ENCODE results near the gene SPAG16.
"Not testable (repeated sequence)": the region's sequence is repeated elsewhere in the genome, so short reads cannot be mapped to it uniquely, and the experiment has no call there.

SPAG16 gene

DNA sequence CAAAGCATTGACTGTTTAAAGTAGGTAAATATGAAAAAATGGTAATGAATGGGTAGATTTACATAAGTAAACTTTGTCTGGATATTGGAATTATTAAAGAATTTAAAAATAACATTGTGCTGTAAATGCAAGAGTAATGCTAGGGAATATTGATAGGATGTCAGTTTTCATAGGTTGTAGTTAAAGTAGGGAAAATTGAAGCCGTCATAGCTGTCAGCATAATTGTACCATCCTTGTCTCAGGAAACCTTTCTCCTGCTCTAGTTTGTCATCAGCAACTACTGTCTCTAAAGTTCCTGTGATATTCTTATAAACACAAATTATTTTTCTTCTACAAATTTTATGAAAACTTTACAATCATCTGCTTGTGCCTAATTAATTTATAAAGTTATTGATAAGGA lies 10.1 kb upstream of the SPAG16 start:
- DNase-seq = no peak

GRCh38 chr2:213275265-213275664 lies 9.0 kb upstream of the SPAG16 start:
- no peak for DNase-seq

DNA sequence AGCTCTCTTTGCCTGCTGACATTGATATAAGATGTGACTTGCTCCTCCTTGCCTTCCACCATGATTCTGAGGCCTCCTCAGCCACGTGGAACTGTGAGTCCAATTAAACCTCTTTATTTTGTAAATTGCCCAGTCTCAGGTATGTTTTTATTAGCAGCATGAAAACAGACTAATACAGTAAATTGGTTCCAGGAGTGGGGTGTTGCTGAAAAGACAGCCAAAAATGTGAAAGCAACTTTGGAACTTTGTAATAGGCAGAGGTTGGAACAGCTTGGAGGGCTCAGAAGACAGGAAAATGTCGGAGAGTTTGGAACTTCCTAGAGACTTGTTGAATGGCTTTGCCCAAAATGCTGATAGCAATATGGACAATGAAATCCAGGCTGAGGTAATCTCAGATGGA lies 7.1 kb upstream of the SPAG16 start:
- not testable (repeated sequence) for DNase-seq

DNA sequence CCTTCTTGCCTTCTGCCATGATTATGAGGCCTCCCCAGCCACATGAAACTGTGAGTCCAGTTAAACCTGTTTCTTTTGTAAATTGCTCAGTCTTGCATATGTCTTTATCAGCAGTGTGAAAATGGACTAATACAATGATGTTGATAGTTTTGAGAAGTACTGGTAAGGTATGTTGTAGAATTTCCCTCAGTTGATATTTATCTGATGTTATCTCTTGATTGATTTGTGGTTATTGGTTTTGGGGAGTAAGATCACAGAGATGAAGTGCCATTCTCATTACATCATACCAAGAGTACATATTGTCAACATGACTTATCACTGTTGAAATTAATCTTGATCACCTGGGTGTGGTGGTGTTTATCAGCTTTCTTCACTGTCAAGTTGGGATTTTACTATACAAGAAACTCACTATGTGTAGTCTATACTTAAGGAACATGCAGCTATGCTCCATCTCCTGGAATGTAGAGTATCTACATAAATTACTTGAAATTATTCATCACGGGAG lies 5.1 kb upstream of the SPAG16 start:
- no peak for DNase-seq

GRCh38 chr2:213279971-213280370 lies 4.3 kb upstream of the SPAG16 start:
- DNase-seq = no peak

DNA sequence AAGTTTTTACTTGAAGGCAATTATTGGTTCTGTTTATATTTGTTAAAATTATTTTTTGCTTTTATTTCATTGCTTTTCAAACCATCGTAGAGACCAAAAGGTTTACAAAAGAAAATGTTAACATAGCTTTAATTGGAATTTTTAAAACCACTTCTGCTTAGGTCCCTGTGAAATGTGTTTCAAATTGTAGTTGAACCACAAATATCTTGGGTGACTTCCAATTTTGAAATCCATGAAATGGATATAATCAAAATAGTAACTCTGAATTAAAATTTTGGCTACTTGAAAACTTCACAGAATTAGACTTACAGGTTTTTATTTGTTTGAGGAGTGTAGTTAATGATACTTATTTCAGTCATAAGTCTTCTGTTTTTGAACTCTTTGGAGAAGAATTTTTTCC lies 3.1 kb upstream of the SPAG16 start:
- DNase-seq = no peak

DNA sequence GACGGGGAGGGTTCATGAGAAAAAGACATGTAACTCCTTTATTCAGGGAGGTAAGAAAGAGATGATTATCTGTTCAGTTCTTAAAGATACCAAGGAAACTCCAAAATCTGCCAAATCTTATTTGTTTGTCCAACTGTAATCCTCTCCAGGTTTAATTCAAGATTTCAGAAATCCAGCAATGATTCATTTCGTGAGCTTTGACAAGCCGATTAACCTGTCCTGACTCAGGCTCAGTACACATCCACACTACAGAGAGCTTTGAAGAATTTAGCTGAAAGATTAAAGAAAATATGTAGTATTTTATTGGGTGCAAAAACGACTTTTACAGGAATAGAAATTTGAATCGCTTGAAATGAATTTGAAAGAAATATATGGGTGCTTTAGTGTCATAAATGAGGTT lies 1.1 kb downstream of the SPAG16 start:
- DNase-seq = peak; percentile 15

GRCh38 chr2:213286161-213286560 lies 1.9 kb downstream of the SPAG16 start:
- no peak for DNase-seq

DNA sequence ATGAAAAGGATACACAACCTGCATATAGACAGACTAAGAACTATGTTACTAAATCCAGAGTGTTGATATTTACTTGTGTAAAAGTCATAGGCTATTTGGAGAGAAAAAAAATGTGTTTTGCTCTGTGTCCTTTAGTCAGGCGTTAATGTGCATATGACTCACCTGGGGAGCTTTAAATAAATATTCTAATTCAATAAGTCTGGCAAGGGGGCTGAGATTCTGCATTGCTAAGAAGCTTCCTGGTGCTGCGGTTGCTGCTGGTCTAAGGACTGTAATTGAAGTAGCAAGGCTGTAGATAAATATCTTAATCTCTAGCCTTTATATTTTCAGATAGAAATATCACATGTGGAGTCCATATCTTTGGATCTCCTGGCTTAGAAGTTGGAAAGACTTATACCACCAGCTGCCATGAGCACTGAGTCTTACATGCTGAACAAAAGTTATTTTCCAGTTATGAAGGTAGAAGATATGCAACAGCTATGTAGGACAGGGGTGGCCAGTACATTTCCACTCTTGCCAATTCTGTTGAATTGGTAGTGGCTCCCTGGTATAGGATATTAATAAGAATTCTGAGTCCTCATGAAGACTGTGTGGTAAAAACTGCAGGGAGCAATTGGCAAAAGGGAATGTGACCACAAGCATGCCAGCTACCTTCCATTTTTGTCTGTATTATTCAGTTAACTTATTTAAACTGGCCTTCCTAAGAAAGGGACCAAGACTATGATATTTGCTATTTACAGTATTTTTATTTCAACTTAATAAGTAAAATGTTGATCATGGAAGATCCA lies 4.8 kb downstream of the SPAG16 start:
- no peak for DNase-seq

DNA sequence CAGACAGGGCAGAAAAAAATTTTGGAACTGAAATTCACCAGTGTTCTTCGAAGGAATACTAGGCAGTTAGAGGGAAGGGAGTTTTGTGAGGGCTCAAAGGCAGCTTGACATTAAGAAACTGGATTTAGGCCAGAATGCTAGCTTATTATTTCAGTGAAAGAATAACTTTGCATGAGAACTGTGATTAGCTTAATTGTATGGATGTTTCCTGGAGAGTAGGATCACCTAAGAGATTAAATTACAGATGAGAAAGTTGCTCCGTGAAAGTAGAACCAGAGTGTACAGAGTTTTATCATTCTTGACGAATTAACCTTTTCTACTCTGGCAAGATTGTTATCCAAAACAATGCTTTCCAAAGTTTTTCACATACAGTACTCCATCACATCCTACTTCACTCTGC lies 6.2 kb downstream of the SPAG16 start:
- DNase-seq = no peak

- no peak for DNase-seq
Observed at GRCh38 chr2:213296270-213296669, 12.0 kb downstream of the SPAG16 start.

DNA sequence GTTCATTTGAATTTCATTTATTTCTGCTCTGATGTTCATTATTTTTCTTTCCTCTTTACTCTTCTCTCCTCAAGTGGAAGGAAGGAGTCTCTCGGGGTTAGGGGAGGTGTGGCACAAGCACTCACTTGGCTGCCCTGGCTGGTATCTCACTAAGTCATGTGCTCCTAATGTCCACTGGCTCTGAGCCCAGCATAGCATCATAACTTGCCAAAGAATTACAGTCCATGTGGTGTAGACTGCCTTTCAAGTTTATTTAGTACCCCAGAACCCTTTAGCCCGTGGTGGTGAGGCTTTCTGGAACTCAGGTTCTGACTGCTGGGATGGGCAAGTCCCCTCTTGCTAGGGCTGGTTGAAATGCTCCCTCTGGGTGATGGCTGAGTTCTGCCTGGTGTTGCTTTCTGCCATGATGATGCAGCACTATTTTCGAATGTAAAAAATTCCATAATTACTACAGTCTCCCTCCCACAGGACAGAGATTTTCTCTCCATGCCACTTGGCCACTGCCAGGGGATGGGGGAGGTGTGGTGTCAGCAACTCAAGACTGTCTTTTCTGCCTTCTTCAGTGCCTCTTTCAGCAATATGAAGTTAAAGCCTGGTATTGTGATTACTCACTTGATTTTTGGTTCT lies 22.2 kb downstream of the SPAG16 start:
- no peak for DNase-seq

GRCh38 chr2:213315168-213315876 lies 31.1 kb downstream of the SPAG16 start:
- DNase-seq = no peak

DNA sequence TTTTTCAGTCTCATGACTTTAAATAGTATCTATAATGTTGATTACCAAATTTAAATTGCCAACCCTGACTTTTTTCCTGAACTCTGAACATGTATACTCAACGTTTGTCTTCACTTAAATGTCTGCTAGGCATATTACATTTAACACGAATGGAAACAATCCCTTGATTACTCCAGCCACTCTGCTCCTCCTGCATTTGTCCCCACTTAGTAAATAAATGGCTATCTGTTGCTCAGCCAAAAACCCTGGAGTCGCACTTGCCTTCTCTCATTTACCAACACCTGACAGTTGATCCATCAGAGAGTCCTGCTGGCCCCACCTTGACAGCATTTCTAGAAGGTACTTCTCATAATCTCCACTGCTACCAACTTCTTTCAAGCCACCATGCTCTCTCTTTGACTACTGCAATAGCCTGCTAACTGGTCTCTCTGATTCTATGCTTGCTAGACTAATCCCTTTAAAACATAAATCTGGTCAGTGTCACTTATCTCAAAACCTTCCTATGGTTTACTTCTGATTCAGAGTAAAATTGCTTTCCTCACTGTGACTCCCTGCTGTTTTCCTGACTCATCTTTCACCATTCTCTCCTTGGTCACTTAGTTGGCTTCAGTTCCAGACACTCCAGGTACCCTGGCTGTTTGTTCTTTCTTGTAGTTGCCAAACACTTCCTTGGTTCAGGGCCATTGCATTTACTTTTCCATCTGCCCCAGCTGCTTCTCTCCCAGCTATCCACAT lies 31.9 kb downstream of the SPAG16 start:
- no peak for DNase-seq

- DNase-seq = no peak
Observed at GRCh38 chr2:213317929-213318328, 33.7 kb downstream of the SPAG16 start.

DNA sequence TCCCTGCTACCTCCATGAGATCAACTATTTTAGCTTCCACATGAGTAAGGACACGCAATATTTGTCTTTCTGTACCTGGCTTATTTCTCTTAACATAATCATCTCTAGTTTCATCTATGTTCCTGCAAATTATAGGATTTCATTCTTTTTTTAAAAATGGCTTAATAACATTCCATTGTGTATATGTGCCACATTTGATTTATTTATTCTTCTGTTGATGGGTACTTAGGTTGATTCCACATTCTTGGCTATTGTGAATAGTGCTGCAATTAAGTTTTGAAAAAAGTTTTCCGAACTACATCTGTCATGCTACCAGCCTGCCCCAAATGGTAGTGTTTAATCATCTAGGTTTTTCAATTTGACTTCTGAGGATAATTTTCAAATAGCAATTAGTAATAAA lies 36.3 kb downstream of the SPAG16 start:
- no peak for DNase-seq

DNA sequence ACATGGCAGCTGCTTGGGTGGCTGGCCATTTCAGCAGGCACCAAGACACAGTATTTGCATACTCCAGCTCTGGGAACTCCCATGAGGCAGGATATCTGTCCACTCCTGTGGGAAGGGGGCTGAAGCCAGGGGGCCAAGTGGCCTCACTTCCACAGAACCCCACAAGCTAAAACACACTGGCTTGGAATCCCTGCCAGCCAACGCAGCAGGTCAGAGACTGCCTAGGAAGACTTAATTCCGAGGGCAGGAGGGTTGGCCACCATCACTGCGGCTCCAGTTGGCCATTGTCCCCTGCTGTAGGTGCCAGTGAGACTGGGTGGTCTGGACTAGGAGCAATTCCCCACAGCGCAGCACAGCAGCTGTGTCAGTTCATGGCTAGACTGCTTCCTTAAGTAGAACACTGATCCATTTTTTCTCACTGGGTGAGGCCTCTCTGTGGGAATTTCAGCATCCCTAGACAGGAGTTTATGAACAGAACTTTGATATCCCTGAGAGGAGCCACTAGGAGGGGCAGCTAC lies 52.0 kb downstream of the SPAG16 start:
- no peak for DNase-seq

GRCh38 chr2:213353419-213353818 lies 69.2 kb downstream of the SPAG16 start:
- DNase-seq = no peak

DNA sequence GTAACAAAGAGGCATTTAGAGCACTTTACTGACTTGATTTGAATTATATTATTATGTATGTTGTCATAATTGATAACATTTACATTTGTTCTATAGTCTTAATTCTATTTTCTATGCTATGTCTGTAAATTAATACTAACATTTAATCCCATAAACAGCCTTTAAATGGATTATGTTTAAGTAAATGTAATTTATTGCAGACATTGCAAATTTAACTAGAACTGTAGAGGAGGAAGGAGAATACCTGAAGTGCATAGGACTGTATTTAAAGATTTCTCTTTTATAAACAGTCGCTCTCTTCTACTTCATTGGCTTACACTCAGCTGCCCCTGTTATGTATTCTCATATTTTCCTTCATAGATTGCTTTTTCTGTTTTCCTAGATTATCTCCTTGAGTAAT lies 92.4 kb downstream of the SPAG16 start:
- no peak for DNase-seq

- DNase-seq = not testable (repeated sequence)
Observed at GRCh38 chr2:213407027-213407426, 122.8 kb downstream of the SPAG16 start.

DNA sequence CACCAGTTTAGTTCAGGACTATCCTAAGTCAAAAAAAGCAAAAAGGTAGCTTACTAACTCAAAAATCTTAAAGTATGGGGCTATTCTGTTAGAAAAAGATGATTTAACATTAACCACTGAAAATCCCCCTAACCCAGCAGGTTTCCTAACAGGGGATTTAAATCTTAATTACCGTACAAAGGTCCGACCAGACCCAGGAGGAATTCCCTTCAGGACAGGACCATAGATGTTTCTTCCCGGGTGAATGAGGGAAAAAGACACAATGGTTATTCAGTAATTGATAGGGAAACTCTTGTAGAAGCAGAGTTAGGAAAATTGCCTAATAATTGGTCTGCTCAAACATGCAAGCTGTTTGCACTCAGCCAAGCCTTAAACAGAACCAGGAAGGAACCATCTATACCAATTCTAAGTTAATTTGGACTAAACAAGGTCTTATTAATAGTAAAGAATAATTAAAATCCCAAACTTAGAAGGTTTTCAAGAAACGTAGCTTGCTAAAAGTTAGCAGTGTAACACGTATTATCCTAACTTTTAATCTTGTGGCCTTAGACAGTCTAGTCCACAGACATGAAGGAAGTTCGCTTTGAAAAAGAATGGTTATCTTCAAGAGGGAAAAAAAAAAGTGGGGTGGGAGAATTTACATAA lies 124.3 kb downstream of the SPAG16 start:
- not testable (repeated sequence) for DNase-seq

DNA sequence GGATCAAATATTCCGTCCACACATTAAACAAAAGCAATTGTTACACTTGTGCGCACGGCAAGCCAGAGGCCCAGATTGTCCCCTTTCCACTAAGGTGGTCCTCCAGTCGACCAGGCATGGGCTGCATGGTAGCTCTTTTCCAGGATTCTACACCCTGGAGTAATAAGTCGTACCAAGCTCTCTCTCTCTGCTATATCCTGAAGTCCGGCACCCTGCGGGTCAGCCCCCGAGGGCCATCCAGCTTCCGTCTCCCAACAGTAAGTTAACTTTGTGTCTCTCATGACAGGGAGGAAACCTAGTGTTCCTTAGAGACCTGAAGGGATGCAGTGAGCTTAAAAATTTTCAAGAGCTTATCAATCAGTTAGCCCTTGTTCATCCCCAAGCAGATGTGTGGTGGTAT lies 126.4 kb downstream of the SPAG16 start:
- not testable (repeated sequence) for DNase-seq

Measured in eye (tissue), 1 donor.